Psoas muscle (tissue), 8 donors: ENCODE data around the gene RPS27A. TPM values are rescaled to one million over a fixed set of nuclear protein-coding genes. Genes with fewer than 3 reads are reported as not detected.
A peak's percentile ranks its signal among the peaks of the same experiment; 100 is the strongest.

Source experiments
- ATAC-seq, 4 donors: fragments of 200-7000 bp; cut with Tn5 transposase; one replicate each; pipeline ENCODE4 v1.9.1; 2020; ENCODE audit warnings: moderate library complexity in 3 of 4, mild to moderate bottlenecking in 2 of 4
- DNase-seq, 2 donors: peaks; one replicate each; pipeline ENCODE4 v3.0.0-alpha.2; 2020
- H3K27ac ChIP-seq: fragments of 200-600 bp; one replicate; pipeline ENCODE4 v1.8.0; 2022
- H3K27me3 ChIP-seq, 3 donors: fragments of 200-600 bp in 1 of 3; one replicate each; pipeline versions ENCODE4 v1.6.1 to v1.8.0; 2013 to 2022; ENCODE audit warnings: low read length in 2 of 3, mild to moderate bottlenecking in 2 of 3, moderate library complexity in 1 of 3; ENCODE audit not compliant: insufficient read depth in 3 of 3
- H3K36me3 ChIP-seq, 2 donors: fragments of 200-600 bp in 1 of 2; one replicate each; pipeline versions ENCODE4 v1.6.1 to v1.8.0; 2013 to 2022; ENCODE audit warnings: low read depth in 1 of 2, mild to moderate bottlenecking in 1 of 2, moderate library complexity in 1 of 2; ENCODE audit not compliant: insufficient read depth in 1 of 2
- H3K4me1 ChIP-seq: fragments of 200-600 bp; one replicate; pipeline ENCODE4 v1.8.0; 2022
- H3K4me3 ChIP-seq: fragments of 200-600 bp; one replicate; pipeline ENCODE4 v1.8.0; 2022; ENCODE audit warnings: mild to moderate bottlenecking
- H3K9me3 ChIP-seq: fragments of 200-600 bp; one replicate; pipeline ENCODE4 v1.8.0; 2022
- CTCF ChIP-seq: fragments of 200-600 bp; IDR thresholded peaks from one replicate; pipeline ENCODE4 v1.8.0; 2022; ENCODE audit warnings: antibody characterized with exemption
- WGBS, 3 donors: extraction: QIAGEN DNeasy Blood & Tissue Kit; methylation state at CpG; one replicate each; pipeline versions ENCODE4 v1.1.6 to v1.1.7; 2013; 5-methylcytosine and 5-hydroxymethylcytosine counted together
- intact Hi-C, 2 donors: fragments of 100-400 bp; cut with DNase I; formaldehyde crosslinking; loops; one replicate each; pipeline versions ENCODE4 v1.11.0 to v1.14.2; 2022
- polyA plus RNA-seq, 3 donors: library from polyadenylated mRNA; stranded (reverse); fragments of 200-250 nt; gene quantifications; one replicate each; pipeline ENCODE4 v1.2.3, GENCODE V29; 2013
- total RNA-seq, 4 donors: library from RNA; stranded (reverse); fragmentation: NEBNext Ultra II Directional in 2 of 4; extraction: Animal tissue kit (Norgen Biotek cat#: 25700) in 2 of 4; gene quantifications; one replicate each; pipeline versions ENCODE4 v1.2.1 to v1.2.4, GENCODE V29; 2021 to 2023
- donor health status: healthy with polysubstance abuse.
- donor health status: DM: no; HTN: no; CAD: no; lungs with moderate emphysema.
- donor health status: Bipolar disorder and iron deficiency.
- donor health status: healthy.
- donor health status: DM: yes; HTN: yes; CAD: no.
- donor health status: DM: no; HTN: no; CAD: no.
- donor health status: DM: no; HTN: no; CAD: no.
- donor health status: DM: yes; HTN: yes; CAD: no.

The RPS27A gene
- total and polyA plus RNA-seq, 7 donors: 360 to 1,630 (median 487) TPM

GRCh38 chr2:55204536-55204935 lies 28.0 kb upstream of the RPS27A start:
- Histone ChIP-seq H3K4me3 (no peak overlapping the region), H3K4me1 (no peaks in the 10 kb centered on the region), H3K9me3 (peaks cover 11% of the 10 kb centered on the region), H3K27ac (no peak overlapping the region), H3K27me3 (no peaks in the 10 kb centered on the region), H3K36me3 (no peaks in the 10 kb centered on the region)
- ATAC-seq (no peak), DNase-seq (no peak)
- intact Hi-C loops: no loop called here
- WGBS, 3 donors: 97 to 100% (median 98%) methylated on average over 3 of the region's 3 CpGs
- TF ChIP-seq CTCF: no peak

GRCh38 chr2:55204950-55205349 lies 27.5 kb upstream of the RPS27A start:
- intact Hi-C loops: no loop called here
- WGBS, 3 donors: 89 to 94% (median 92%) methylated on average over 2 of the region's 2 CpGs
- H3K27me3 ChIP-seq: no peaks in the 10 kb centered on the region
- H3K4me1 ChIP-seq: no peaks in the 10 kb centered on the region
- H3K4me3 ChIP-seq: no peak overlapping the region
- no peak for TF ChIP-seq CTCF
- no peak overlapping the region for H3K27ac ChIP-seq
- peaks cover 11% of the 10 kb centered on the region for H3K9me3 ChIP-seq
- no peaks in the 10 kb centered on the region for H3K36me3 ChIP-seq
- no peak for DNase-seq
- no peak for ATAC-seq

- no peaks in the 10 kb centered on the region for H3K9me3 ChIP-seq
- H3K4me1 ChIP-seq: no peaks in the 10 kb centered on the region
- intact Hi-C loops: no loop called here
- no peak overlapping the region for H3K4me3 ChIP-seq
- no peak for DNase-seq
- no peak for ATAC-seq
- no peak overlapping the region for H3K27ac ChIP-seq
- no peaks in the 10 kb centered on the region for H3K36me3 ChIP-seq
- no peaks in the 10 kb centered on the region for H3K27me3 ChIP-seq
- no peak for TF ChIP-seq CTCF
Observed at GRCh38 chr2:55213822-55214221, 18.7 kb upstream of the RPS27A start.

GRCh38 chr2:55223958-55224760 lies 8.3 kb upstream of the RPS27A start:
- ATAC-seq: peak; percentile 10 to 31 (median 17)
- DNase-seq: peak in 1 of 2 donors; percentile 53

More at GRCh38 chr2:55223958-55224760, 8.3 kb upstream of the RPS27A start:
- intact Hi-C loops: no loop called here
- no peak for TF ChIP-seq CTCF
- no peaks in the 10 kb centered on the region for H3K27me3 ChIP-seq
- H3K36me3 ChIP-seq: no peaks in the 10 kb centered on the region
- WGBS, 3 donors: 75 to 80% (median 79%) methylated on average over 25 of the region's 25 CpGs
- peak overlapping the region; percentile 87 for H3K27ac ChIP-seq
- H3K4me1 ChIP-seq: peaks cover 6% of the 10 kb centered on the region
- H3K4me3 ChIP-seq: peak overlapping the region; percentile 78
- H3K9me3 ChIP-seq: no peaks in the 10 kb centered on the region
